ENCODE results near the gene LSM10. TPM values are rescaled to one million over a fixed set of nuclear protein-coding genes. Genes with fewer than 3 reads are reported as not detected.

LSM10 gene
- total RNA-seq, 1 experiment from 2014 or later = 19.2 TPM

- Histone ChIP-seq H3K9ac (ENCODE audit: low read length) (no peak overlapping the region), H3F3A (ENCODE audit: low read length, unreplicated experiment) (no peaks in the 10 kb centered on the region), H3K4me3 (ENCODE audit: low read length) (no peak overlapping the region), H2AFZ (ENCODE audit: low read length) (no peak overlapping the region), H3K79me2 (ENCODE audit: low read length) (no peaks in the 10 kb centered on the region), H3K4me1 (ENCODE audit: insufficient read depth, low read length) (peaks cover 5% of the 10 kb centered on the region), H3K27ac (ENCODE audit: low read length) (no peak overlapping the region), H3K36me3 (ENCODE audit: low read depth, low read length) (no peaks in the 10 kb centered on the region), H3K4me2 (ENCODE audit: low read length) (no peak overlapping the region), H3K9me2 (replicated peaks; ENCODE audit: low read length) (no peaks in the 10 kb centered on the region), H4K20me1 (ENCODE audit: low read length) (no peaks in the 10 kb centered on the region), H3K9me3 (ENCODE audit: low read length) (no peaks in the 10 kb centered on the region), H3K27me3 (ENCODE audit: low read length) (no peaks in the 10 kb centered on the region)
- DNase-seq = no peak
- no TSS peak for BruUV-seq (replicated peaks)
- intact Hi-C loops (cut with micrococcal nuclease) = no loop called here
- ChIA-PET CTCF (no interaction called here), POLR2A (ENCODE audit: unreplicated experiment) (no interaction called here)
- no peak for TF ChIP-seq EZH2phosphoT487 (IDR thresholded peaks at IDR 0.05; ENCODE audit: borderline replicate concordance, low read length)
- no peak for TF ChIP-seq CTCF (conservative IDR thresholded peaks at IDR 0.05; ENCODE audit: low read depth, low read length)
- TF ChIP-seq EZH2 (IDR thresholded peaks at IDR 0.05; ENCODE audit: low read length, unreplicated experiment) = no peak
- no peak for ATAC-seq
These were observed 44.6 kb upstream of the LSM10 start for GRCh38 chr1:36442337-36442736.

- Histone ChIP-seq H3F3A (ENCODE audit: low read length, unreplicated experiment) (peaks cover 8% of the 10 kb centered on the region), H3K4me2 (ENCODE audit: low read length) (no peak overlapping the region), H3K27ac (ENCODE audit: low read length) (no peak overlapping the region), H2AFZ (ENCODE audit: low read length) (no peak overlapping the region), H3K36me3 (ENCODE audit: low read depth, low read length) (no peaks in the 10 kb centered on the region), H3K9ac (ENCODE audit: low read length) (no peak overlapping the region), H3K4me3 (ENCODE audit: low read length) (no peak overlapping the region), H3K4me1 (ENCODE audit: insufficient read depth, low read length) (peaks cover 16% of the 10 kb centered on the region), H3K79me2 (ENCODE audit: low read length) (no peaks in the 10 kb centered on the region), H3K9me3 (ENCODE audit: low read length) (no peaks in the 10 kb centered on the region), H4K20me1 (ENCODE audit: low read length) (no peaks in the 10 kb centered on the region), H3K27me3 (ENCODE audit: low read length) (no peaks in the 10 kb centered on the region), H3K9me2 (replicated peaks; ENCODE audit: low read length) (no peaks in the 10 kb centered on the region)
- TF ChIP-seq EZH2 (IDR thresholded peaks at IDR 0.05; ENCODE audit: low read length, unreplicated experiment) (no peak), EZH2phosphoT487 (IDR thresholded peaks at IDR 0.05; ENCODE audit: borderline replicate concordance, low read length) (no peak), CTCF (conservative IDR thresholded peaks at IDR 0.05; ENCODE audit: low read depth, low read length) (no peak)
- intact Hi-C loops (cut with micrococcal nuclease) = no loop called here
- ChIA-PET POLR2A (ENCODE audit: unreplicated experiment) (interaction anchor here (0.6 kb wide), 1 partner anchor 88 kb away, joined by 3 read pairs; no protein-coding TSS in a partner anchor), CTCF (no interaction called here)
- DNase-seq = no peak
- ATAC-seq = no peak
- no TSS peak for BruUV-seq (replicated peaks)
These were observed 42.9 kb upstream of the LSM10 start for GRCh38 chr1:36440646-36441045.

GRCh38 chr1:36440044-36440443 is 42.3 kb upstream of the LSM10 start:
- no peak overlapping the region for H2AFZ ChIP-seq (ENCODE audit: low read length)
- peaks cover 16% of the 10 kb centered on the region for H3K4me1 ChIP-seq (ENCODE audit: insufficient read depth, low read length)
- peaks cover 8% of the 10 kb centered on the region for H3F3A ChIP-seq (ENCODE audit: low read length, unreplicated experiment)
- ChIA-PET POLR2A (ENCODE audit: unreplicated experiment) (no interaction called here), CTCF (no interaction called here)
- no TSS peak for BruUV-seq (replicated peaks)
- H3K79me2 ChIP-seq (ENCODE audit: low read length) = no peaks in the 10 kb centered on the region
- intact Hi-C loops (cut with micrococcal nuclease) = no loop called here
- no peaks in the 10 kb centered on the region for H3K27me3 ChIP-seq (ENCODE audit: low read length)
- H3K4me2 ChIP-seq (ENCODE audit: low read length) = no peak overlapping the region
- no peak for TF ChIP-seq CTCF (conservative IDR thresholded peaks at IDR 0.05; ENCODE audit: low read depth, low read length)
- TF ChIP-seq EZH2phosphoT487 (IDR thresholded peaks at IDR 0.05; ENCODE audit: borderline replicate concordance, low read length) = no peak
- TF ChIP-seq EZH2 (IDR thresholded peaks at IDR 0.05; ENCODE audit: low read length, unreplicated experiment) = no peak
- H3K36me3 ChIP-seq (ENCODE audit: low read depth, low read length) = no peaks in the 10 kb centered on the region
- no peak for ATAC-seq
- DNase-seq = no peak
- no peak overlapping the region for H3K27ac ChIP-seq (ENCODE audit: low read length)
- no peak overlapping the region for H3K9ac ChIP-seq (ENCODE audit: low read length)
- H3K9me3 ChIP-seq (ENCODE audit: low read length) = no peaks in the 10 kb centered on the region
- H3K4me3 ChIP-seq (ENCODE audit: low read length) = no peak overlapping the region
- H4K20me1 ChIP-seq (ENCODE audit: low read length) = no peaks in the 10 kb centered on the region
- H3K9me2 ChIP-seq (replicated peaks; ENCODE audit: low read length) = no peaks in the 10 kb centered on the region

All from PC-3 (cell line).